Measurements from ENCODE around the gene GRXCR1.

The GRXCR1 gene

DNA sequence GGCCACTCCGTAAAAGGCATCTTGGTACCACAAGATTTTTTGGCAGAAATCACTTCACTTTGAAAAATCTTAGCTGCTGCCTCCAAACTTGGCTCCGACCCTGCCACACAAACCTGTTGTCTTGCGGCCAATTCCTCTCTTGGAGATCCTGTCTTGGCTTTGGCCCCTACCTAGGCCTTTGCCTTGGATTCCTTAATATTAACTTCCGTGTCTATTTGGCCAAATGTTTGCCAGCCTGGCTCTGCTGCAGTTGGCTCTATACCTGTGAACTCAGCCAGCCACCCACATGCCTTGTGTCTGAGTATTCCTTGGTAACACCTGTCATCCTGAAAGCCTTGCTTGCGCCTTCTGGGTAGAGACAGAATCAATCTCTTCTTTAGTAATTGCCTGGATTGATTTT lies 12.5 kb downstream of the GRXCR1 start:
- H3K4me3 ChIP-seq (ENCODE audit: control insufficient read depth, low read depth, low read length), result no peak overlapping the region
- TF ChIP-seq CTCF (IDR thresholded peaks at IDR 0.05; ENCODE audit: control insufficient read depth, insufficient read depth, low read depth, low read length, missing control alignments), result no peak
- DNase-seq (ENCODE audit: low read depth), result no peak

DNA sequence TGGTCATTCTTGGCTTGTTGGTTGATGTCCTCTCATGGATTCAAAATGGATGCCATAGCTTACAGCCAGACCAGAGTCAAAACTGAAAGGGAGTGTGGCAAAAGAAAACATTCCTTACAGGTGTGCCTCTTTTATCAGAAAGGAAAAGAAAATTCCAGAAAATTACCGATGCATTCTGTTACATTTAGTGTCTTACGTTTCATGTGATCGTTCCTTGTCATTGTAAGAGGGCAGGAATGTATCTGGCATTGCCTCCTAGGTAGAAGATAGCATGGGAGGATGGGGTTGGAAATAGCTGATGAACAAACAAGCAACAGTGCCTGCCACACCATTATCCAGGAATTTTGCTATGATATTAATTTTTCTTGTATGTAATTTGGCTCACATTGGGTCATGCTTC lies 13.1 kb downstream of the GRXCR1 start:
- H3K4me3 ChIP-seq (ENCODE audit: control insufficient read depth, low read depth, low read length), result no peak overlapping the region
- no peak for TF ChIP-seq CTCF (IDR thresholded peaks at IDR 0.05; ENCODE audit: control insufficient read depth, insufficient read depth, low read depth, low read length, missing control alignments)
- DNase-seq (ENCODE audit: low read depth), result no peak

DNA sequence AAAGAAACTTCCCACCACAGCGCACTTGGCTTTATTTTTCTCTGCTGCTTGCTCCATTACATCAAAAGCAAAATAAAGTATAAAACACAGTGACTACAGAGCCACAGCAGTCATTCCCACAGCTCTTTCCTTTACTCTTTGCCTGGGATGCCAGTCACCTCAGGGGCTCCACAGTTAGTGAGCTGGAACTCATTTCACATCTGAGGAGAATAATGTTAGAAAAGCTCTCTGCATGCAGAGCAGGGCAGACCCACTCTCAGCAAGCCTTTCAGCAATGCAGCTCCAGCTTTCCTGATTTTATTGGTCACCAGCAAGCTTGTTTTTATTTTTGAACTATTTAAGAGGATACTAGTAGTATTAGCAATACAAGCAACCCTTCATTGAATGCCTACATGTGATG lies 13.8 kb downstream of the GRXCR1 start:
- no peak for TF ChIP-seq CTCF (IDR thresholded peaks at IDR 0.05; ENCODE audit: control insufficient read depth, insufficient read depth, low read depth, low read length, missing control alignments)
- no peak for DNase-seq (ENCODE audit: low read depth)
- H3K4me3 ChIP-seq (ENCODE audit: control insufficient read depth, low read depth, low read length), result no peak overlapping the region

- no peak for TF ChIP-seq CTCF (IDR thresholded peaks at IDR 0.05; ENCODE audit: control insufficient read depth, insufficient read depth, low read depth, low read length, missing control alignments)
- no peak overlapping the region for H3K4me3 ChIP-seq (ENCODE audit: control insufficient read depth, low read depth, low read length)
- no peak for DNase-seq (ENCODE audit: low read depth)
These were observed 14.6 kb downstream of the GRXCR1 start for GRCh38 chr4:42906891-42907759.

- no peak overlapping the region for H3K4me3 ChIP-seq (ENCODE audit: control insufficient read depth, low read depth, low read length)
- TF ChIP-seq CTCF (IDR thresholded peaks at IDR 0.05; ENCODE audit: control insufficient read depth, insufficient read depth, low read depth, low read length, missing control alignments), result no peak
- DNase-seq (ENCODE audit: low read depth), result no peak
These were observed 17.9 kb downstream of the GRXCR1 start for GRCh38 chr4:42910459-42910858.

DNA sequence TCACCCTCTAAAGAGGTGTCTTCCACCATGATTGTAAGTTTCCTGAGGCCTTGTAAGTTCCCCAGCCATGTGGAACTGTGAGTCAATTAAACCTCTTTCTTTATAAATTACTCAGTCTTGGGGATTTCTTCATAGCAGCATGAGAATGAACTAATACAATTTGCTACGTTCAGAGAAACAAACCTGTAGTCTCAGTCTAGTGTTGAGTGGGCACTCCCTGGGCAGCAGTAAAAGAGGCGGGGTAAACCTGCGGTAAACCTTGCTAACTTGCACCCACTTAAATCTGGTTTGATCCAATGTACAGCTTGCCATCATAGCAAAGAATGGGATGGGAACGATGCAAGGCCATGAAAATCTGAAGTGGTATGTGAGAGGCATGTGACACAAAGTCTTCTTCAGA lies 22.4 kb downstream of the GRXCR1 start:
- no peak overlapping the region for H3K4me3 ChIP-seq (ENCODE audit: control insufficient read depth, low read depth, low read length)
- no peak for TF ChIP-seq CTCF (IDR thresholded peaks at IDR 0.05; ENCODE audit: control insufficient read depth, insufficient read depth, low read depth, low read length, missing control alignments)
- DNase-seq (ENCODE audit: low read depth), result no peak

Measured in AG09309 (cell line).